ENCODE results near the gene JMJD1C. TPM values are rescaled to one million over a fixed set of nuclear protein-coding genes. Genes with fewer than 3 reads are reported as not detected.

JMJD1C gene
- total RNA-seq, 1 donor from 2014 or later, result 133 TPM

- DNase-seq (ENCODE audit: low read depth in 2 of 2), result no peak
Observed at GRCh38 chr10:63437116-63437949, 28.4 kb downstream of the JMJD1C start.

DNA sequence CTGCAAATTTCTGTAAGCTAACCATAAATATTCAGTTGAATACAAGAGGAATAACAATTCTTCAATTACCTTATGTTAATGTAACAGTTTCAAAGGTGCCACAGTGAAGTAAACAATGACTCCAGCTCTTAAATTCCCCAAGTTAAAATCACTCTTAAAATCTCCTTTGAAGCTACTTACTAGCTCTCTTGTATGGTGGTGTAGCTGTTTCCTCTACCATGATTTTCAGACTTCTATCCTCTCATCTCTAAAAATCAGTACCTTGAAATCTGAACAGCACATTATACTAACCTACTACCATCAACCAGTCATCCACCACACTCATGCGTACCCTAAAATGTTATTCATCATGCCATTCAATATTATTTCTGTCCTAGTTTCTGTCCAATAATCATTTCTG is 29.6 kb downstream of the JMJD1C start:
- no peak for DNase-seq (ENCODE audit: low read depth in 2 of 2)

GRCh38 chr10:63434866-63435854 is 30.6 kb downstream of the JMJD1C start:
- peak; percentile 20 to 30 for DNase-seq (ENCODE audit: low read depth in 2 of 2)

GRCh38 chr10:63431962-63432797 is 33.6 kb downstream of the JMJD1C start:
- peak; percentile 23 to 93 for DNase-seq (ENCODE audit: low read depth in 2 of 2)

- DNase-seq (ENCODE audit: low read depth in 2 of 2), result peak in 1 of 2 donors; percentile 25
Observed at GRCh38 chr10:63430999-63431356, 34.8 kb downstream of the JMJD1C start.

GRCh38 chr10:63430091-63430998 is 35.4 kb downstream of the JMJD1C start:
- peak; percentile 78 to 88 for DNase-seq (ENCODE audit: low read depth in 2 of 2)

DNA sequence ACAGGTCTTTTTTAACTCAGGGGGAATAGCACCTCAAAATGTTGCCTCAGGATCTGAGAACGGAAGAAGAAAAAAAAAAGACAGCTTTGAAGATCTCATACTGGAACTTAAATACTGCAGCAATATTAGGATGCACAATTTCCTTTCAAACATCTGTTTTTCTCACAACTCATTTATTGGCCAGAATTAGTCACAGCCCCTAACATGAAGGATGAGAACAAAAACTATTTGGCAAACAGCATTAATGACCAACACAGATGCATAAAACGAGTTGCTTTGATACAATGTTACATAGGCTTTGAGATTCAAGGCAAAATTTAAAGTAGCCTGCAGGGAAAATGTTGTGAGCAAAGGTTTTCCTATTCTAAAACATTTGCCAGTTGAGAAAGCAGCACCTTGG is 36.5 kb downstream of the JMJD1C start:
- peak; percentile 24 to 66 for DNase-seq (ENCODE audit: low read depth in 2 of 2)

DNA sequence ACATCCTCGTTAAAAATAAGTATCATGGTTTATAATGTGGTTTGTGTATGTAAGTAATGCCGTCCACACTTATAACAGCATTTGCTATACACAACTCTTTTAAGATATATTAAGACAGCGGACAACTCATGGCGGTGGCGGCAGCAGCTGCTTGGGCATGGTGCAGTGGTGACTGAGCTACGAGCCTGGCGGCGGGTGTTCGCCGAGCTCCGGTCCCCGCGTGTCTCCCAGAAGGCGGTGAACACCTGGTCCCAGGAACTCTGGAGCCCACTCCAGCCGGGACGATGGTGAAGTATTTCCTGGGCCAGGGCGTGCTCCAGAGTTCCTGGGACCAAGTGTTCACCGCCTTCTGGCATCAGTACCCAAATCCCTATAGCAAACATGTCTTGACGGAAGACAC is 38.8 kb downstream of the JMJD1C start:
- no peak for DNase-seq (ENCODE audit: low read depth in 2 of 2)

- no peak for DNase-seq (ENCODE audit: low read depth in 2 of 2)
Observed at GRCh38 chr10:63425512-63425911, 40.3 kb downstream of the JMJD1C start.

- DNase-seq (ENCODE audit: low read depth in 2 of 2), result no peak
Observed at GRCh38 chr10:63424576-63424975, 41.2 kb downstream of the JMJD1C start.

- DNase-seq (ENCODE audit: low read depth in 2 of 2), result no peak
Observed at GRCh38 chr10:63423494-63423893, 42.3 kb downstream of the JMJD1C start.

DNA sequence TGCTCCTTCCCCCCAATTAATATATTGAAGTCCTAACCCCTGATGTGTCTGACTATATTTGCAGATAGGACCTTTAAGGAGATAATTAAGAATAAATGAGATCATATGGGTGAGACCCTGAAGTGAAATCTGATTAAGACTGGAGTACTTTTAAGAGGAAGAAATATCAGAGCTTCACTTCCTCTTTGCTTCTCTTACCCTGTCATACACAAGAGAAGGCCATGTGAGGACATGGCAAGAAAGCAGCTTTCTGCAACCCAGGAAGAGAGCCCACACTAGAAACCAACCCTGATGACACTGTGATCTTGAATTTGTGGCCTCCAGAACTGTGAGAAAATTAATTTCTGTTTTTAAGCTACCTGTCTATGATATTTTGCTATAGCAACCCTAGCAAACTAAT is 44.2 kb downstream of the JMJD1C start:
- no peak for DNase-seq (ENCODE audit: low read depth in 2 of 2)

DNA sequence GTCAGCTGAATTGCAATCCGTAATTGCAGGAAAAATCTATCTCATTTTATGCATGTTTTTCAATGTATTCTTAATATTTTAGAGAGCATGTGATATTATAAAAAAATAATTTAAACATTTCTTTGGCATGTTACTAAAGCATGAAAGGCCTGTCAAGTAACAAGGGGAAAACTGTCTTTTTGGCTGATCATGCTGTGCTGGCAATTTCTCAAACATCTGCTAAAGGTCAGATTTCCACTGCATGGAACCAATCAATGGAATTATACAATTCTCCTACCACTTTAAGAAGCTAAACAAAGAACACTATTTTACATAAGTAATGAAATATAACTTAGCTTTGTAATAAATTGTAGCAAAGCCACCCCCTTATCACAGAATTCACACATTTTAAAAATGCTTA is 49.4 kb downstream of the JMJD1C start:
- DNase-seq (ENCODE audit: low read depth in 2 of 2), result no peak

DNA sequence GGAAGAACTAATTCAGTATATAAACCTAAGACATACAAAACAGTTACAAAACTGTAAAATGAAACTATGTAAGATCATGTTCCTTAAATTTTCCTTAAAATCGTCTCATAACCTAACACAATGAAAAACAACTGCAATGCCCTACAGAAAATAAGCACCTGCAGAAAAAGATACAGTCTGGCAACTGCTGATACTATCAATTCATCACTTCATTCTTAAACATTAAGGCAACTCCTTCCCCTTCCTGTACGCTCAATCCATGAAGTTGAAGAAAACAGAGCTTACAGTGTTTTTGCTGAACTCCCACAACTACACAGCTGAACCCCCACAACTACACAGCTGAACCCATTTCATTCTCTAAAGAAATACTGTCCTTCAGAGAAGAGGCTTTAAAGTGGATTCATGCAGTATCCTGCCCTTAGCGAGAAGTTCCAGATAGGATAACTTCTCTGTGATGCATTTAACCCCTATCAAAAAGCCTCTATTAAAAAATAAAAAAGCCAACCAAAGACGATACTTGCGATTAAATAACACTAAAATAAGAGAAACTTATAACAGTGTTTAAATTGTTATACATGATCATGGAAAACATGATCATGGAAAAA is 50.0 kb downstream of the JMJD1C start:
- DNase-seq (ENCODE audit: low read depth in 2 of 2), result peak; percentile 42 to 56

GRCh38 chr10:63414481-63415260 is 51.1 kb downstream of the JMJD1C start:
- DNase-seq (ENCODE audit: low read depth in 2 of 2), result peak; percentile 26 to 85

DNA sequence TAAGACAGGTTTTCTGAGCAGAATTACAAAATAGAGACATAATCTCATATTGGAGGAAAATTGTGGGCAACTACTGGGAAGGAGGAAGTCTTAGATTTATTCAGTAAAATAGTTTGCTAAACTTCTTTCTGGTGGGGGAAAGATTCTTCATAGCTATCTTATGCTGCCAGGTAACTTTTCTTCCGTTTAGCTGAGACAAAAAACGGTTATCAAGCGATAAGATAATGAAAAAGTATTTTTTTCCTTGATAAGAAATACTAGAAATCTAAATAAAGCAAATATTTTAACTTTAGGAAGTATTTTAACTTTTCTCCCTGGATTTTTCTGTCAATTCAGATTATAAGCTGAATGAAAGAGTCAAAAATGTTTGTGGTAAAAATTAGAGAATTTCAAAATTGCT is 52.3 kb downstream of the JMJD1C start:
- DNase-seq (ENCODE audit: low read depth in 2 of 2), result no peak

- no peak for DNase-seq (ENCODE audit: low read depth in 2 of 2)
Observed at GRCh38 chr10:63412304-63412703, 53.5 kb downstream of the JMJD1C start.

DNA sequence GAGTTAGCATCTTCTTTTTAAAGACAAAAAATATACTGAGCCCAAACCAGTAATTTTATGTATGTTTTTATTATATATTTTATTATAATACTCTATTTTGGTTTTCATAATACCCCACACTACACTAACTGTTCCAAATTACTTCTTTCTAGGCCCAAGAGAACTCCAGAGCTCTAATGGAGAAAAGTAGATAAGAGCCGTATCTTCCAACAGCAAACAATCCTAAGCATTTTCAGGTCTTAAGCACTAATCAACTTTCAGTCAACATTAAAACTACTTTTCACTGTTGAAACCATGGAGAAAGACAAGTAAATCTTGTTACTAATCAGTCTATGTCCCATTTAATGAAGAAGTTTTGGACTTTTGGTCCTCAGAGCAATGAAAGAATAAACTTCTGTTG is 55.1 kb downstream of the JMJD1C start:
- no peak for DNase-seq (ENCODE audit: low read depth in 2 of 2)

- DNase-seq (ENCODE audit: low read depth in 2 of 2), result peak in 1 of 2 donors; percentile 48
Observed at GRCh38 chr10:63409465-63410027, 56.2 kb downstream of the JMJD1C start.

Measured in lung microvascular endothelial cell (primary cell).